DND-41 (cell line): ENCODE data around the gene MYOM1.

ENCODE experiments used
- ATAC-seq: fragments of 200-7000 bp; cut with Tn5 transposase; 3 replicates; pipeline ENCODE4 v1.9.1; 2021; ENCODE audit warnings: low read depth; ENCODE audit not compliant: insufficient read depth
- DNase-seq: peaks from one replicate; pipeline ENCODE4 v3.0.0-alpha.2; 2020
- H2AFZ ChIP-seq: 2 replicates; pipeline ENCODE4 v1.6.0; 2012; ENCODE audit warnings: low read depth, low read length
- H3K27ac ChIP-seq: 2 replicates; pipeline ENCODE4 v1.5.1; 2012; ENCODE audit warnings: low read length, inconsistent platforms
- H3K27me3 ChIP-seq: fragments of 200-600 bp; sonication (generic); 2 replicates; pipeline ENCODE4 v1.6.0; 2012; ENCODE audit warnings: low read length, mild to moderate bottlenecking, inconsistent platforms; ENCODE audit not compliant: insufficient read depth, poor library complexity
- H3K36me3 ChIP-seq: 2 replicates; pipeline ENCODE4 v1.5.1; 2012; ENCODE audit warnings: low read length, inconsistent platforms; ENCODE audit not compliant: insufficient read depth
- H3K4me1 ChIP-seq: 2 replicates; pipeline ENCODE4 v1.5.1; 2012; ENCODE audit warnings: mild to moderate bottlenecking, low read length; ENCODE audit not compliant: insufficient read depth
- H3K4me2 ChIP-seq: 2 replicates; pipeline ENCODE4 v1.6.0; 2012; ENCODE audit warnings: mild to moderate bottlenecking, moderate library complexity, low read length, inconsistent platforms; ENCODE audit not compliant: insufficient read depth
- H3K4me3 ChIP-seq, 2 experiments: fragments of 200-600 bp in 1 of 2; shearing (Covaris generic) in 1 of 2; 2 replicates each; pipeline ENCODE4 v1.5.1; 2012 to 2016; ENCODE audit warnings: inconsistent platforms in 2 of 2, low read length in 2 of 2, mild to moderate bottlenecking in 2 of 2, low read depth in 1 of 2, moderate library complexity in 1 of 2
- H3K79me2 ChIP-seq: 2 replicates; pipeline ENCODE4 v1.6.0; 2012; ENCODE audit warnings: low read length, inconsistent platforms; ENCODE audit not compliant: insufficient read depth
- H3K9ac ChIP-seq: 2 replicates; pipeline ENCODE4 v1.6.0; 2012; ENCODE audit warnings: low read depth, mild to moderate bottlenecking, inconsistent platforms, low read length, moderate library complexity
- H3K9me3 ChIP-seq: 2 replicates; pipeline ENCODE4 v1.5.1; 2012; ENCODE audit warnings: low read length, moderate library complexity, mild to moderate bottlenecking, inconsistent platforms; ENCODE audit not compliant: insufficient read depth, severe bottlenecking
- H4K20me1 ChIP-seq: 2 replicates; pipeline ENCODE4 v1.6.0; 2012; ENCODE audit warnings: low read length; ENCODE audit not compliant: insufficient read depth
- EZH2 ChIP-seq: IDR thresholded peaks from 3 replicates; pipeline ENCODE4 v1.6.1; 2012; ENCODE audit warnings: borderline replicate concordance, low read depth, mild to moderate bottlenecking, moderate library complexity, low read length, inconsistent platforms; ENCODE audit not compliant: severe bottlenecking
- TF ChIP-seq, protein P1 (sequence below): IDR thresholded peaks from 2 replicates; pipeline ENCODE4 v1.5.1; 2012; ENCODE audit warnings: borderline replicate concordance, low read length, moderate library complexity, mild to moderate bottlenecking; ENCODE audit not compliant: poor library complexity, severe bottlenecking; ENCODE audit errors: extremely low read depth

MYOM1 gene

GRCh38 chr18:3219631-3220335, at the start of gene MYOM1:
Gene MYOM1, minus strand, starts transcription at chr18:3219968. Its CDS starts 4,745 bp downstream, at chr18:3215223.
- ATAC-seq: no peak
- Histone ChIP-seq H3K27ac (no peak within 1 kb of the TSS), H3K79me2 (no peaks in the 10 kb centered on the region), H3K27me3 (no peaks in the 10 kb centered on the region), H3K9ac (no peak within 1 kb of the TSS), H3K9me3 (no peaks in the 10 kb centered on the region), H2AFZ (no peak within 1 kb of the TSS), H3K36me3 (no peaks in the 10 kb centered on the region), H3K4me1 (no peaks in the 10 kb centered on the region), H3K4me3 (no peak within 1 kb of the TSS), H3K4me2 (no peak within 1 kb of the TSS), H4K20me1 (no peaks in the 10 kb centered on the region)
- TF ChIP-seq EZH2: no peak
- TF ChIP-seq, protein P1, sequence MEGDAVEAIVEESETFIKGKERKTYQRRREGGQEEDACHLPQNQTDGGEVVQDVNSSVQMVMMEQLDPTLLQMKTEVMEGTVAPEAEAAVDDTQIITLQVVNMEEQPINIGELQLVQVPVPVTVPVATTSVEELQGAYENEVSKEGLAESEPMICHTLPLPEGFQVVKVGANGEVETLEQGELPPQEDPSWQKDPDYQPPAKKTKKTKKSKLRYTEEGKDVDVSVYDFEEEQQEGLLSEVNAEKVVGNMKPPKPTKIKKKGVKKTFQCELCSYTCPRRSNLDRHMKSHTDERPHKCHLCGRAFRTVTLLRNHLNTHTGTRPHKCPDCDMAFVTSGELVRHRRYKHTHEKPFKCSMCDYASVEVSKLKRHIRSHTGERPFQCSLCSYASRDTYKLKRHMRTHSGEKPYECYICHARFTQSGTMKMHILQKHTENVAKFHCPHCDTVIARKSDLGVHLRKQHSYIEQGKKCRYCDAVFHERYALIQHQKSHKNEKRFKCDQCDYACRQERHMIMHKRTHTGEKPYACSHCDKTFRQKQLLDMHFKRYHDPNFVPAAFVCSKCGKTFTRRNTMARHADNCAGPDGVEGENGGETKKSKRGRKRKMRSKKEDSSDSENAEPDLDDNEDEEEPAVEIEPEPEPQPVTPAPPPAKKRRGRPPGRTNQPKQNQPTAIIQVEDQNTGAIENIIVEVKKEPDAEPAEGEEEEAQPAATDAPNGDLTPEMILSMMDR: no peak
- DNase-seq: no peak

DNA sequence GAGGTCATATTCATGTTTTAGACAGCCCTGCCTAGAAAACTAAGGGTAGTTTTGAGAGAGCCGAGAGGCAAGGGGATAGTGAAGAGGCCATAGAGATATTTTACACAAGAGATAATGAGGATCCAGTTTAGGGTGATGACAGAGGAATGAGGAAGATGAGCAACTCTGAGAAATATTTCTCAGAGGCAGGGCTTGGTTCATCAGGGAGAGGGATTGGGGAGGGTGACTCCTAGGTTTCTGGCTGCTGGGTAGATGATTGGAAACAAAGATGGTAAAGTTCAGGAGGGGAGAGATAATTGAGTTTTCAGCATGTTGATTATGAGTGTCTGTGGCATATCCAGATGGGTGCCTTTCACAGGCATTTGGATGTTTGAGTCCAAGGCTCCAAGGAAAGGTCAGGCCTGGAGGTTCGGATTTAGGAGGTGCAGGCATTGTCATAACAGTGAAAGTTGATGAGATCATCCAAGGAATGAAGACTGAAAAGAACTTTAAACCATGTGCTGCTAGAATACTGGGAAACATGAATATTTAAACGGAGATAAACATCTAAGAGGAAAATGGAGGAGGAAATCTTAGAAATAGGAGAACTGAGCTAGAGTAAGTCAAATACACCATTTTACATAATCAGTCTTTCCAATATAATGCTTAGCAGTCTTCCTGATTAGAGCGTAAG, 49.6 kb upstream of the MYOM1 start:
- ATAC-seq (no peak), DNase-seq (no peak)
- Histone ChIP-seq H2AFZ (no peak overlapping the region), H4K20me1 (peaks cover 69% of the 10 kb centered on the region), H3K27ac (no peak overlapping the region), H3K36me3 (peaks cover 21% of the 10 kb centered on the region), H3K4me3 (no peak overlapping the region), H3K27me3 (no peaks in the 10 kb centered on the region), H3K9me3 (no peaks in the 10 kb centered on the region), H3K79me2 (peaks cover 93% of the 10 kb centered on the region), H3K4me2 (no peak overlapping the region), H3K9ac (no peak overlapping the region), H3K4me1 (peaks cover 20% of the 10 kb centered on the region)
- TF ChIP-seq, protein P1: no peak
- TF ChIP-seq EZH2: no peak

DNA sequence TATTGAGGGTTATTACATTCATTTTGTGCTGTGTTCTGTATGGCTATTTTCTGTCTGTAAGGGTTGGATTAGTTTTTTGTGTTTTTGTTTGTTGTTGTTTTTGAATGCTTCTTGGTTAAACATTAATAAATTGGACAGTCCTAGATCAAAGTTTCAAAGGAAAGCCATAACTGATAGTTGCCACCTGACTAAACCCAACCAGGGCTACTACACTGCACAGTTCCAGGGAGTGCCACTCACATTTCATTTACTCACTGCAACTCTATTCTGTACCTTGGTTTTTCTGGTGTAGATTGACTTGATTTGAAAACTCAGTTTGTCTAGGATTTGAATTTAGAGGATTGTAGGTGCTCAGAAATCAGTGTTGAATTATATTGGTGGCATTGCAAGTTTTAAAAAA, 48.5 kb upstream of the MYOM1 start:
- ATAC-seq (no peak), DNase-seq (no peak)
- H3K4me3 ChIP-seq: no peak overlapping the region
- H3K9ac ChIP-seq: no peak overlapping the region
- no peak for TF ChIP-seq EZH2
- TF ChIP-seq, protein P1: no peak
- H3K4me2 ChIP-seq: no peak overlapping the region
- H3K9me3 ChIP-seq: no peaks in the 10 kb centered on the region
- peaks cover 100% of the 10 kb centered on the region for H3K79me2 ChIP-seq
- no peak overlapping the region for H2AFZ ChIP-seq
- H3K4me1 ChIP-seq: peaks cover 30% of the 10 kb centered on the region
- peaks cover 76% of the 10 kb centered on the region for H4K20me1 ChIP-seq
- H3K27me3 ChIP-seq: no peaks in the 10 kb centered on the region
- H3K36me3 ChIP-seq: peaks cover 10% of the 10 kb centered on the region
- no peak overlapping the region for H3K27ac ChIP-seq
